GM23338 (cell line): ENCODE results near the gene PRPF4. TPM values are rescaled to one million over a fixed set of nuclear protein-coding genes. Genes with fewer than 3 reads are reported as not detected.

Experiments
- ATAC-seq: fragments of 200-7000 bp; cut with Tn5 transposase; 3 replicates; pipeline ENCODE4 v1.9.1; 2020
- DNase-seq: peaks from one replicate; pipeline ENCODE4 v3.0.0-alpha.2; 2015; ENCODE audit warnings: low spot score
- H2AFZ ChIP-seq: fragments of 200-600 bp; sonication (generic); 2 replicates; pipeline ENCODE4 v1.8.0; 2016; ENCODE audit warnings: antibody characterized with exemption, mild to moderate bottlenecking, moderate library complexity
- H3F3A ChIP-seq: fragments of 200-600 bp; sonication (generic); replicated peaks from 2 replicates; pipeline ENCODE4 v1.8.0; 2017; ENCODE audit warnings: antibody characterized with exemption, mixed run types, low read depth
- H3K27ac ChIP-seq: fragments of 200-600 bp; sonication (generic); 2 replicates; pipeline ENCODE4 v1.6.1; 2016; ENCODE audit warnings: low read depth
- H3K27me3 ChIP-seq: fragments of 200-600 bp; sonication (generic); 2 replicates; pipeline ENCODE4 v1.8.0; 2016; ENCODE audit warnings: mild to moderate bottlenecking, mixed run types, moderate library complexity; ENCODE audit not compliant: insufficient read depth
- H3K36me3 ChIP-seq: fragments of 200-600 bp; sonication (generic); 2 replicates; pipeline ENCODE4 v1.8.0; 2016; ENCODE audit warnings: mild to moderate bottlenecking; ENCODE audit not compliant: insufficient read depth
- H3K4me1 ChIP-seq: fragments of 200-600 bp; sonication (generic); 2 replicates; pipeline ENCODE4 v1.8.0; 2016; ENCODE audit warnings: mild to moderate bottlenecking, moderate library complexity; ENCODE audit not compliant: insufficient read depth
- H3K4me2 ChIP-seq: fragments of 200-600 bp; sonication (generic); 2 replicates; pipeline ENCODE4 v1.7.1; 2017; ENCODE audit warnings: mixed run types
- H3K4me3 ChIP-seq: fragments of 200-600 bp; sonication (generic); 2 replicates; pipeline ENCODE4 v1.6.1; 2016; ENCODE audit warnings: mixed run types
- H3K79me2 ChIP-seq: fragments of 200-600 bp; sonication (generic); replicated peaks from 2 replicates; pipeline ENCODE4 v1.8.0; 2017; ENCODE audit warnings: mild to moderate bottlenecking; ENCODE audit not compliant: insufficient read depth
- H3K9me2 ChIP-seq: fragments of 200-600 bp; sonication (generic); 2 replicates; pipeline ENCODE4 v1.8.0; 2017; ENCODE audit not compliant: insufficient read depth
- H4K20me1 ChIP-seq: fragments of 200-600 bp; sonication (generic); replicated peaks from 2 replicates; pipeline ENCODE4 v1.8.0; 2017; ENCODE audit warnings: mild to moderate bottlenecking; ENCODE audit not compliant: insufficient read depth
- H3K27ac Mint-ChIP-seq: 2 replicates; pipeline ENCODE4 v1.8.0; 2020; ENCODE audit warnings: inconsistent platforms, mild to moderate bottlenecking, moderate library complexity, mixed read lengths
- H3K27me3 Mint-ChIP-seq: 3 replicates; pipeline ENCODE4 v1.8.0; 2022; ENCODE audit warnings: low read depth, mild to moderate bottlenecking, moderate library complexity, mixed read lengths, inconsistent platforms; ENCODE audit not compliant: insufficient read depth, poor library complexity
- H3K36me3 Mint-ChIP-seq: 3 replicates; pipeline ENCODE4 v1.8.0; 2021; ENCODE audit warnings: low read depth, mild to moderate bottlenecking, inconsistent platforms, moderate library complexity, mixed read lengths
- H3K4me1 Mint-ChIP-seq: 3 replicates; pipeline ENCODE4 v1.8.0; 2020; ENCODE audit warnings: mild to moderate bottlenecking, inconsistent platforms, mixed read lengths
- H3K4me3 Mint-ChIP-seq: 3 replicates; pipeline ENCODE4 v1.8.0; 2021; ENCODE audit warnings: moderate library complexity, mild to moderate bottlenecking, inconsistent platforms, mixed read lengths
- H3K9me3 Mint-ChIP-seq: 3 replicates; pipeline ENCODE4 v1.8.0; 2020; ENCODE audit warnings: moderate library complexity, mild to moderate bottlenecking, inconsistent platforms, mixed read lengths
- CREB1 ChIP-seq: fragments of 250-450 bp; sonication (Bioruptor Pico); IDR thresholded peaks from 2 replicates; pipeline ENCODE4 v1.5.0; 2020; ENCODE audit warnings: low read depth, mild to moderate bottlenecking, moderate library complexity
- CTCF ChIP-seq, 2 experiments: fragments of 200-600 bp in 1 of 2; sonication (generic) in 1 of 2; conservative IDR thresholded peaks; 2 replicates each; pipeline versions ENCODE4 v1.5.1 to v1.6.1; 2016 to 2017; ENCODE audit warnings: antibody characterized with exemption in 2 of 2, low read depth in 2 of 2, mild to moderate bottlenecking in 2 of 2, moderate library complexity in 1 of 2
- EZH2 ChIP-seq: fragments of 200-600 bp; sonication (generic); IDR thresholded peaks from one replicate; pipeline ENCODE4 v1.8.0; 2017; ENCODE audit warnings: antibody characterized with exemption, mild to moderate bottlenecking, low read depth; ENCODE audit not compliant: unreplicated experiment
- EZH2phosphoT487 ChIP-seq: fragments of 200-600 bp; sonication (generic); IDR thresholded peaks from one replicate; pipeline ENCODE4 v1.8.1; 2018; ENCODE audit warnings: antibody characterized with exemption; ENCODE audit not compliant: unreplicated experiment
- JUNB ChIP-seq: IDR thresholded peaks from one replicate; pipeline ENCODE4 v1.6.1; 2016; ENCODE audit warnings: antibody characterized with exemption; ENCODE audit not compliant: unreplicated experiment
- NANOG ChIP-seq: IDR thresholded peaks from 2 replicates; pipeline ENCODE4 v1.6.1; 2016; ENCODE audit warnings: antibody characterized with exemption, borderline replicate concordance
- POLR2AphosphoS5 ChIP-seq: IDR thresholded peaks from 2 replicates; pipeline ENCODE4 v1.6.1; 2016; ENCODE audit warnings: antibody characterized with exemption, low read depth
- REST ChIP-seq: IDR thresholded peaks from one replicate; pipeline ENCODE4 v1.6.1; 2018; ENCODE audit warnings: antibody characterized with exemption; ENCODE audit not compliant: unreplicated experiment
- STAT1 ChIP-seq: IDR thresholded peaks from one replicate; pipeline ENCODE4 v1.6.1; 2016; ENCODE audit warnings: antibody characterized with exemption; ENCODE audit not compliant: unreplicated experiment
- ZNF114 ChIP-seq: fragments of 250-450 bp; sonication (Bioruptor Pico); IDR thresholded peaks from 2 replicates; pipeline ENCODE4 v1.5.0; 2020; ENCODE audit warnings: mild to moderate bottlenecking, moderate library complexity
- ZNF331 ChIP-seq: fragments of 250-450 bp; sonication (Bioruptor Pico); IDR thresholded peaks from 2 replicates; pipeline ENCODE4 v1.5.0; 2020; ENCODE audit warnings: low read depth, mild to moderate bottlenecking, moderate library complexity
- polyA plus RNA-seq: library from polyadenylated mRNA; unstranded; fragments of >200 nt; fragmentation: Nextera tagmentation; extraction: Ambion mirVana; gene quantifications from 2 replicates; pipeline ENCODE4 v1.2.1, GENCODE V29; 2016
- total RNA-seq: library from RNA; depleted of rRNA; stranded (reverse); fragments of >200 nt; shearing (Covaris generic); gene quantifications from 2 replicates; pipeline ENCODE4 v1.2.3, GENCODE V29; 2014
- TF ChIP-seq, protein P1 (sequence below): fragments of 250-450 bp; sonication (Bioruptor Pico); IDR thresholded peaks from 2 replicates; pipeline ENCODE4 v1.5.0; 2020; ENCODE audit warnings: mild to moderate bottlenecking, moderate library complexity
- TF ChIP-seq, protein P2 (sequence below): IDR thresholded peaks from 2 replicates; pipeline ENCODE4 v1.6.1; 2016; ENCODE audit warnings: antibody characterized with exemption

The PRPF4 gene
- total and polyA plus RNA-seq, 2 experiments from 2014 or later: 18.7 to 34.6 TPM

- DNase-seq (no peak), ATAC-seq (peak; percentile 29)
- H3K27ac Mint-ChIP-seq: no peak overlapping the region
- Histone ChIP-seq H3K4me2 (no peak overlapping the region), H3K4me1 (no peaks in the 10 kb centered on the region), H3K27ac (no peak overlapping the region), H2AFZ (peak overlapping the region; percentile 59; the same call in 1 of the 2 replicates), H3K4me3 (no peak overlapping the region), H3F3A (no peaks in the 10 kb centered on the region), H4K20me1 (no peaks in the 10 kb centered on the region), H3K79me2 (no peaks in the 10 kb centered on the region), H3K36me3 (no peaks in the 10 kb centered on the region), H3K9me2 (no peaks in the 10 kb centered on the region), H3K27me3 (no peaks in the 10 kb centered on the region)
- H3K27me3 Mint-ChIP-seq: peaks cover 7% of the 10 kb centered on the region
- no peak overlapping the region for H3K4me3 Mint-ChIP-seq
- H3K36me3 Mint-ChIP-seq: no peaks in the 10 kb centered on the region; the same call in 2 of the 3 replicates
- H3K4me1 Mint-ChIP-seq: peaks cover 7% of the 10 kb centered on the region; the same call in 2 of the 3 replicates
- no peak for TF ChIP-seq NANOG
- no peak for TF ChIP-seq EZH2
- TF ChIP-seq CTCF (conservative IDR thresholded peaks at IDR 0.05; ENCODE audit: low read depth in 2 of 2): no peak
- TF ChIP-seq REST: no peak
- TF ChIP-seq POLR2AphosphoS5: no peak
- no peak for TF ChIP-seq CREB1 (CRISPR knock-in tag)
- TF ChIP-seq EZH2phosphoT487: no peak
- TF ChIP-seq ZNF331 (CRISPR knock-in tag): no peak
- TF ChIP-seq, protein P1, sequence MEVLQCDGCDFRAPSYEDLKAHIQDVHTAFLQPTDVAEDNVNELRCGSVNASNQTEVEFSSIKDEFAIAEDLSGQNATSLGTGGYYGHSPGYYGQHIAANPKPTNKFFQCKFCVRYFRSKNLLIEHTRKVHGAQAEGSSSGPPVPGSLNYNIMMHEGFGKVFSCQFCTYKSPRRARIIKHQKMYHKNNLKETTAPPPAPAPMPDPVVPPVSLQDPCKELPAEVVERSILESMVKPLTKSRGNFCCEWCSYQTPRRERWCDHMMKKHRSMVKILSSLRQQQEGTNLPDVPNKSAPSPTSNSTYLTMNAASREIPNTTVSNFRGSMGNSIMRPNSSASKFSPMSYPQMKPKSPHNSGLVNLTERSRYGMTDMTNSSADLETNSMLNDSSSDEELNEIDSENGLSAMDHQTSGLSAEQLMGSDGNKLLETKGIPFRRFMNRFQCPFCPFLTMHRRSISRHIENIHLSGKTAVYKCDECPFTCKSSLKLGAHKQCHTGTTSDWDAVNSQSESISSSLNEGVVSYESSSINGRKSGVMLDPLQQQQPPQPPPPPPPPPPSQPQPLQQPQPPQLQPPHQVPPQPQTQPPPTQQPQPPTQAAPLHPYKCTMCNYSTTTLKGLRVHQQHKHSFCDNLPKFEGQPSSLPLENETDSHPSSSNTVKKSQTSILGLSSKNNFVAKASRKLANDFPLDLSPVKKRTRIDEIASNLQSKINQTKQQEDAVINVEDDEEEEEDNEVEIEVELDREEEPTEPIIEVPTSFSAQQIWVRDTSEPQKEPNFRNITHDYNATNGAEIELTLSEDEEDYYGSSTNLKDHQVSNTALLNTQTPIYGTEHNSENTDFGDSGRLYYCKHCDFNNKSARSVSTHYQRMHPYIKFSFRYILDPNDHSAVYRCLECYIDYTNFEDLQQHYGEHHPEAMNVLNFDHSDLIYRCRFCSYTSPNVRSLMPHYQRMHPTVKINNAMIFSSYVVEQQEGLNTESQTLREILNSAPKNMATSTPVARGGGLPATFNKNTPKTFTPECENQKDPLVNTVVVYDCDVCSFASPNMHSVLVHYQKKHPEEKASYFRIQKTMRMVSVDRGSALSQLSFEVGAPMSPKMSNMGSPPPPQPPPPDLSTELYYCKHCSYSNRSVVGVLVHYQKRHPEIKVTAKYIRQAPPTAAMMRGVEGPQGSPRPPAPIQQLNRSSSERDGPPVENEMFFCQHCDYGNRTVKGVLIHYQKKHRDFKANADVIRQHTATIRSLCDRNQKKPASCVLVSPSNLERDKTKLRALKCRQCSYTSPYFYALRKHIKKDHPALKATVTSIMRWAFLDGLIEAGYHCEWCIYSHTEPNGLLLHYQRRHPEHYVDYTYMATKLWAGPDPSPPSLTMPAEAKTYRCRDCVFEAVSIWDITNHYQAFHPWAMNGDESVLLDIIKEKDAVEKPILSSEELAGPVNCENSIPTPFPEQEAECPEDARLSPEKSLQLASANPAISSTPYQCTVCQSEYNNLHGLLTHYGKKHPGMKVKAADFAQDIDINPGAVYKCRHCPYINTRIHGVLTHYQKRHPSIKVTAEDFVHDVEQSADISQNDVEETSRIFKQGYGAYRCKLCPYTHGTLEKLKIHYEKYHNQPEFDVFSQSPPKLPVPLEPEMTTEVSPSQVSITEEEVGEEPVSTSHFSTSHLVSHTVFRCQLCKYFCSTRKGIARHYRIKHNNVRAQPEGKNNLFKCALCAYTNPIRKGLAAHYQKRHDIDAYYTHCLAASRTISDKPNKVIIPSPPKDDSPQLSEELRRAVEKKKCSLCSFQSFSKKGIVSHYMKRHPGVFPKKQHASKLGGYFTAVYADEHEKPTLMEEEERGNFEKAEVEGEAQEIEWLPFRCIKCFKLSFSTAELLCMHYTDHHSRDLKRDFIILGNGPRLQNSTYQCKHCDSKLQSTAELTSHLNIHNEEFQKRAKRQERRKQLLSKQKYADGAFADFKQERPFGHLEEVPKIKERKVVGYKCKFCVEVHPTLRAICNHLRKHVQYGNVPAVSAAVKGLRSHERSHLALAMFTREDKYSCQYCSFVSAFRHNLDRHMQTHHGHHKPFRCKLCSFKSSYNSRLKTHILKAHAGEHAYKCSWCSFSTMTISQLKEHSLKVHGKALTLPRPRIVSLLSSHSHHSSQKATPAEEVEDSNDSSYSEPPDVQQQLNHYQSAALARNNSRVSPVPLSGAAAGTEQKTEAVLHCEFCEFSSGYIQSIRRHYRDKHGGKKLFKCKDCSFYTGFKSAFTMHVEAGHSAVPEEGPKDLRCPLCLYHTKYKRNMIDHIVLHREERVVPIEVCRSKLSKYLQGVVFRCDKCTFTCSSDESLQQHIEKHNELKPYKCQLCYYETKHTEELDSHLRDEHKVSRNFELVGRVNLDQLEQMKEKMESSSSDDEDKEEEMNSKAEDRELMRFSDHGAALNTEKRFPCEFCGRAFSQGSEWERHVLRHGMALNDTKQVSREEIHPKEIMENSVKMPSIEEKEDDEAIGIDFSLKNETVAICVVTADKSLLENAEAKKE (CRISPR knock-in tag): no peak
- TF ChIP-seq, protein P2, sequence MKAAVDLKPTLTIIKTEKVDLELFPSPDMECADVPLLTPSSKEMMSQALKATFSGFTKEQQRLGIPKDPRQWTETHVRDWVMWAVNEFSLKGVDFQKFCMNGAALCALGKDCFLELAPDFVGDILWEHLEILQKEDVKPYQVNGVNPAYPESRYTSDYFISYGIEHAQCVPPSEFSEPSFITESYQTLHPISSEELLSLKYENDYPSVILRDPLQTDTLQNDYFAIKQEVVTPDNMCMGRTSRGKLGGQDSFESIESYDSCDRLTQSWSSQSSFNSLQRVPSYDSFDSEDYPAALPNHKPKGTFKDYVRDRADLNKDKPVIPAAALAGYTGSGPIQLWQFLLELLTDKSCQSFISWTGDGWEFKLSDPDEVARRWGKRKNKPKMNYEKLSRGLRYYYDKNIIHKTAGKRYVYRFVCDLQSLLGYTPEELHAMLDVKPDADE: no peak
- no peak for TF ChIP-seq JUNB
- TF ChIP-seq ZNF114 (CRISPR knock-in tag): no peak
- TF ChIP-seq STAT1: no peak
- no peaks in the 10 kb centered on the region for H3K9me3 Mint-ChIP-seq
These were observed 23.7 kb downstream of the PRPF4 start for GRCh38 chr9:113298924-113299770.
